MG63 (cell line): ENCODE results near the gene ZNF746. TPM values are rescaled to one million over a fixed set of nuclear protein-coding genes. Genes with fewer than 3 reads are reported as not detected.

Experiments used
- total RNA-seq: library from RNA; depleted of rRNA; stranded (reverse); fragments of >200 nt; shearing (Covaris generic); gene quantifications from 2 replicates; pipeline ENCODE4 v1.2.3, GENCODE V29; 2014; ENCODE audit warnings: low replicate concordance; rRNA removed

ZNF746 gene
- total RNA-seq, 1 experiment from 2014 or later, result 14.4 TPM

Other genes starting within 250 kb of the ZNF746 start
- 4.8 and 6.2 TPM in 2 replicates for gene ZNF783, start 235.6 kb downstream of the ZNF746 start, total RNA-seq
- 10.1 and 14.8 TPM in 2 replicates for gene ZNF777, start 36.7 kb downstream of the ZNF746 start, total RNA-seq